HG02642 (cell line): Measurements from ENCODE around the gene FAM83D.

Source experiments
- ATAC-seq: cut with Tn5 transposase; IDR thresholded peaks from one replicate; pipeline ENCODE4 v1.9.1; 2021; ENCODE audit warnings: mild to moderate bottlenecking; ENCODE audit not compliant: unreplicated experiment, poor library complexity

Gene FAM83D

DNA sequence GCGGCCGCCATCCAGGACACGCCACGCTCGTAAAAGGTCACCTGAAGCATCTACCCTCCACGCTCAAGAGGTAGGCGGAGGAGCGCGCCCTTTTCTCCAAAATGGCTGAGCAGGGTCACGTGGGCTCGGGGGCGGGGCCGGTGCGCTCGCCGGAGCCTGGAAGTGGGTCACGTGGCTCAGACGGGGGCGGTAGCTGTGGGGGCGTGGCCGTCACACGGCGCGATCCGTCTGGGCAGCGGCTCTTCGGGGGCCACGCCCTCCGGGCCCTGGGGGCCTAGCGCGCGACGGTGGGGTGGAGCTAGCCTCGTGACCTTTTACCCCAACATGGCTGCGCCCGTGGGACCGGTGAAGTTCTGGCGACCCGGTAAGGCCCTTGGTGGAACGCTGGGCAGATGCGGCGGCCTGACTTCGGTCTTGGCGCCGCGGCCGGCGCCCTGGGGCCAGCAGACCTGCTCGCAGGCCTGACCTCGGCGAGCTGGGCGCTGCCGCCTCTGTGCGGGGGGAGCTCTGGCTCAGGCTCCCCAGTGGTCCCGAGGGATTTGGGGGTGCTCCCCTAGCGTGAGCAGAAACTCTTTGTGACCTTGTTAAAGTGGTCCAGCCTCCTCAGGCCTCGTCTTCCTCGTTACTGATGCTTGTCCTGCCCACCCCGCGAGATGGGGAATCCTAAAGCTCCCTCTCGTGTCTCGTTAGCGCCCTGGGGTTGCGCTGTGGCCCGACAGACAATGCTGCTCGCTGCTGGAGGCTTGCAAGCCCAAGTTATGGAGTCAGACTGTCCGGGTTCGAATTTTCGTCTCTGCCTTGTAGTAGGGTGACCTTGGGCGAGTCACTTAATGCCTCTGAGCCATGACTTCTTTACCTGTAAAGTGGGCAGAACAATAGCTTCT is 36.1 kb downstream of the FAM83D start, which contains the start of gene DHX35:
Gene DHX35, plus strand, starts transcription at position 301 of the 884 bp plus-strand sequence. Its CDS starts 24 bp downstream, at position 325.
- ATAC-seq: peak; percentile 98

DNA sequence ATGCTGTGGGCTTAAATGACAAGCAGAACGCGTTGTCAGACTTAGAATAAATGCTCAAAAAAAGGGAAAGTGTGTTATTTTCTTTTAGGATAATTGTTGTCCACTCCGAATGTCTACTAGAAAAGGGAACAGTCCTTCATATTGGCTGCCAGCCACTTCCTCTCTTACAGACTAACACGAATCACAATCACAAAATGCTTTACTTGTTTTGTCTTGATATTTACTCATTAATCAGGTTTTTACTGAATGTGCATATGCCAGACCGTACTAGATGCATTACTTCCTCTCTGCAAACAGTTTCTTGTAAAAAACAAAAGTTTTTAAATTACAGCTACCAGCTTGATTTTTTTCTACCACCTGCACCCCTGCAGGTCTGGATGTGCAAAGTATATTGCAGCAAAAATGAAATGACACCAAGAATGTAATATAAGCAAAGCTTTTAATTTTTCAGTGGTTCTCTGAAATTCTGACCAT is 36.7 kb downstream of the FAM83D start:
- ATAC-seq: no peak

DNA sequence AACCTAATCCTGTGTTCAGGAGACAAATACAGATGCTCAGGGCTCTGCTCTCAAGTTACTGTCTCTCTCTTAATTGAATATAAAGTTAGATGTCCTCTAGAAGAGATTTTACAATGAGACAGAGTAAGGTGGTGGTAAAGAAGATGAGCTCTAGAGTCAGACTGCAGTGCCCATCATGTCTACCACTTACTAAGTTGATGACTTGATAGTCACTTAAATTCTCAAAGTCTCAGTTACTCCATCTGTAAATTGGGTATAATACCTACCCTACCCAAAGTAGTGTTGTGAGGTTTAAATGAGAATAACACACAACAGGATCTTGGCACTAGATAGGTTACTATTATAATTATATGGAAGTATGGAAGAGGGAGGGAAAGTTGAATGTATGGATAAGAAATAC is 37.5 kb downstream of the FAM83D start:
- ATAC-seq: no peak

DNA sequence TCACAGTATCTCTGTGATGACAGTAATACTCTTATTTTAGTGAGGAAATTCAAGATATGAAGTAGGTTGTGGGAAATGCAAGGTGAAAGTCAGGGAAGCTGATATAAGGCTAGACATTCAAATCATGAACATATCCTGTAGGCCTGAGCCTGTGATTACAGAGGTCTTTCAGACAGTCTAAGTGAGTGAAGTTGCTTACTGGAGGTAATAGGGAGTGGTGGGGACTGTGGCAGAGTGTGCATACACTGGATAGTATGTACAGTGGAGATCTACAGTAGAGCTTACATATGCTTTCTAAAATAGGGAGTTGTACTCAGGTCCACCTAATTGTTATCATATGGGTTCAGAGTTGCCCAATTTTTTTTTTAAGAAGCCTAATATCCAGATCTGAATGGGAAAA is 39.0 kb downstream of the FAM83D start:
- no peak for ATAC-seq

DNA sequence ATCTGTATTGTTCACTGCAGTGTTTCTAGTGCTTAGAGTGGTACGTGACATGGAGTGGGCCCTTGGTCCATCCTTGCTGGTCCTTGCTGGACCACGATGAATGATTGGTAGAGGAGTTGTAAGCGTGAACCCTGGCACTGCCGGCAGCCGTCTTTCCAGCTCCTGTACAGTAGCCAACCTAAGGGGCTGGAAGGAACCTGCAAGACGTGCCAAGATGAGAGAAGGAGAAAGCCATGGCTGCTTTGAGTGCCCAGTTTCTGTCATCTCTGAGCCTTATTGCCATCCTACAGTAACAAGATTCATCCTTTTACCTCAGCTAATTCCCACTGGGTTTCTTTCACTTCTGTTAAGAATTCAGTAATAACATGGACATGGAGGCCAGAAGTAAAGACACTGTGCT is 41.9 kb downstream of the FAM83D start:
- no peak for ATAC-seq

DNA sequence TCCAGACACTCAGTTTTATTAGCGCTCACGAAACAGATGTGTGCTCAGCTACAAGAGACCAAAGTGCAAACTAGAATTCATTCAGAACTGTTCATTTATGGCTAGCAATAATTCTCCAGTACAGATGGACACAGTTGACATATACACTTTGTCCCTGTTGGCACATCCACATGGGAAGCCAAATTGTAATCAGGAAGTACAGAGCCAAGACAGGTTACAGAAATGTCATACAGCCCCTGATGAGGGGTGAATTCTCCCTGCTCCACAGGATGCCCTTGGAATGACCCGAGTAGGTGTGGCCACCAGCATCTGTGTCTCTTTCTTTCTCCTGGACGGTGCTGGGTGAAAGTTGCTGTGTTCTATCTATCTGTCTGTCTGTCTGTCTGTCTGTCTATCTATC is 43.5 kb downstream of the FAM83D start:
- ATAC-seq: no peak

DNA sequence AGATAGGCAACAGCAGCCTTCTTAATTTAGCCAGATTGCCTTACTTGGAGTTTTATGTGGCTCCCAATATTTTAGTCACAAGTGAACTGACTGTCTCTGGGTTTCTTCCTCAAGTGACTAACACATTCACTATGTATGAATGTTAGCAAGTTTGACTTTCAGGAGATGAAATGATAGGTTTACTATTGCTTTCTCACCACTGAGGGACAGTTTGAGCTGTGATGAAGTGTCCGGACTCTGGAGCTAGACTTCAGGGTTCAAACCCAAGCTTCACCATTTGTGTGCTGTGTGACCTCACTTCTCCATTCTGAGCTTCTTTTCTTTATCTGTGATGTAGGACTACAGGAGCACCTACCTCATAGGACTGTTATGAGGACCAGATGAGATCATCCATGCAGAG is 44.1 kb downstream of the FAM83D start:
- no peak for ATAC-seq

DNA sequence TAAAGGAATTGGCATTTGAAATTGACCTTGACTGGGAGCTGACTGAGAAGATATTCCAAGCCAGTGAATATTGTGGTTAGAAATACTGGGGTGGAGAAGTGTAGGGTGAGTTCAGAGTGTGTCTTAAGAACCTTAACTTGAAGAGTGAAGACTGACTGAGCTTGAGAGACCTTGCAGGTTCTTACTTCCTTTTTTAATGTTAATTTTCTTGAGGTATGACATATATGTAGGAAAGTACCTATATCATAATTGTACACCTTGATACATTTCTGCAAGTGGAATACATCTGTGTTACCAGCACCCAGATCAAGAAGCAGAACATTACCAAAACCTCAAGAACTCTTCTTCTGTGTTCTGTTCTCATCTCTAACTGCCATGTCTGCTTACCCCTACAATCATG is 46.9 kb downstream of the FAM83D start:
- no peak for ATAC-seq

DNA sequence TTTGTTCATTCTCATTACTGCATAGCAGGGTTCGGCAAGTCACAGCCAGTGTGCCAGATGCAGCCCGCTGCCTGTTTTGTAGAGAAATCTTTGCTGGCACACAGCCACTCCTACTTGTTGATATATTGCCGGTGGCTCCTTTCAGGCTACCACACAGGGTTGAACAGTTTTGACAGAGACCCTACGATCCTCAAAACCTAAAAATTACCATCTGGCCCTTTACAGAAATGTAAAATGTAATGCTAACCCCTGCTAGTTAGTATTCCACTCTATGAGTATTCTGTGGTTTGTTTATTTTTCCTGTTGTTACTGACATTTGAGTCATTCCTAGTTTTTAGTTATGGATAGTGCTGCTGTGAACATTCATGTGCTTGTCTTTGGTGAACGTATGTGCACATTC is 47.4 kb downstream of the FAM83D start:
- no peak for ATAC-seq

DNA sequence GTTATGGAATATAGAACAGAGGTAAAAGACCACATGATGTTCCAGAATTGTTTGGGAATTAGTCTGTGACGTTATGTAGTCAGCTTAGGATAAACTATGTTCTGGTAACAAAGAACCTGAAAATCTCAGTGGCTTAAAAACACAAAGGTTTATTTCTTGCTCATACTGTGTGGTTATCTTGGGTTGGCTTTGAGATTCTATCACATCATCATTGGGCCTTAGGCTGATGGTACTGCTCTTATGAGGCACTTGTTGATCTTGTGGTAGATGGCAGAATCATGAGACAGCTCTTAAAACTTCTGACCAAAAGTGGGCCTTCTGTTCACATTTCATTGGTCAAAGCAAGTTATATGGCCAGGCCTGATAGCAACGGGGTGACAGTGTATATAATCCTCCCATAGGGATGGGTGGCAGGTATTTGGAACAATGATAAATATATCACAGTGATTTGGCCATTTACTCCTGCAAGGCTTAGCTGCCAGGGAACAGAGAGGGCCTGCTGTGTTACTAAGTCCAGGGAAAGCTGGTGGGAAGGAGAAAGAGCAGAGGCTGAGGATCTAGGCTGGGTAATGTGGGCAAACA is 49.4 kb downstream of the FAM83D start:
- no peak for ATAC-seq

DNA sequence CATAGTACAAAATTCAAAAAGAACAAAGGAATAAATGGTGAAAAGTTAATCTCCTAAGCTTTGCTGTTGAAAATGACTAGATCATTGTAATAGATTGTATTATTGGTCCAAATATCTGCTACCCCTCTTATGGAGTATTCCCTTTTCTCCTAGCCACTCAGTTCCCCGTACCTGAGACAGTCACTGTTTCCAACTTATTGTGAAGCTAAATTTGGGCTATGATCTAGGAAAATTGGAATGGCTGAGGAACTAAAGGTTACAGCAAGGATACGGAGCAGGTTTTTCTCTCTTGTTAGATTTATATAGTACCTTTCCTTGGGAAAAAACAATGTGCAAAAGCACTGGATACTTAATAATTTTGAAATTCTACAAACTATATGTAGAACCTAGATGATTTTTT is 53.2 kb downstream of the FAM83D start:
- ATAC-seq: no peak

DNA sequence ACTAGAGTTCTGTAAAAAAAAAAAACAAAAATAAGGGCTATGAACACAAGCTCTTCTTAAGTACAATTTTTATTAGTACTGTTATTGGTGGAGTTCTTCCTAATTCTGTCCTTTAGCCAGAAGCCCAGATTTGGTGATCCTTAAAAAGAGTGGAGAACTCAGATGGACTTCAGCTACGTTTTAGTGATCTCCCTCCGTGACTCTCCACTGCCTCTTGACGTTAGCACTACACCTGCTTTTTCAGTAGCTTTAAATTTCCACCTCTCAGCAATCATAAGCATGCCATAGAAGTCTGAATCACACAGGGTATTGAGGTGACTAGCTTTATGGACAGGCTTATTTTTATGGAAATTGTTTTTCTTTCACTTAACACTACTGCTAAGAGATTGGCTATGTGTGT is 53.6 kb downstream of the FAM83D start:
- no peak for ATAC-seq

DNA sequence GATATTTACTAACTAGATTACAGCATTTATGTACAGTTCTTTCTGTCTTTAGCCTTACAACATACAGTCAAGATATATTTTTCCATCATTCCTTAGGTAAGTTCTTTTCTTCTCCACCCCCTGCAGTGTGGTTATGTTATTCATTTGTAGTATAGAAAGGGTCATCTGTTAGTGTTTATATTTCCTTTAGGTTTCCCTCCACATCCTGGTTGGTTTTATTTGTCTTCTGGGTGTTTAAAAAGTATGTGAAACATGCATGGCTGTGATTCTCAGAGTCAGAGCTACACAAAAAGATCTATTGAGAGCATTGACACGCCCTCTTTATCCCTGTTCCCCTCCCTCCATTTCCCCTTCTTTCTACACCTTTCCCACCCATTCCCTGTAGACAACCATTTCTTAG is 56.1 kb downstream of the FAM83D start:
- no peak for ATAC-seq

DNA sequence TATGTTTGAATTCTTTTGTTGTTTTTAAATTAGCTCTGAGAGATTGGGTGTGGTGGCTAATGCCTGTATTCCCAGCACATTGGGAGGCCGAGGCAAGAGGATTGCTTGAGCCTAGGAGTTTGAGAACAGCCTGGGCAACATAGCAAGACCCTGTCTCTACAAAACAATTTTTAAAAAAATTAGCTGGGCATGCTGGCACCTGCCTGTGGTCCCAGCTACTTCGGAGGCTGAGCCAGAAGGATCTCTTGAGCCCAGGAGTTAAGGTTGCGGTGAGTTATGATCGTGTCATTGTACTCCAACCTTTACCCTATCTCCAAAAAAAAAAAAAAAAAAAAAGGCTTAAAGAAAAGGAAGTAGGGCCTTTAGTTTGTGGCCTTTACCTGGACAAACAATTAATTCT is 58.8 kb downstream of the FAM83D start:
- no peak for ATAC-seq

DNA sequence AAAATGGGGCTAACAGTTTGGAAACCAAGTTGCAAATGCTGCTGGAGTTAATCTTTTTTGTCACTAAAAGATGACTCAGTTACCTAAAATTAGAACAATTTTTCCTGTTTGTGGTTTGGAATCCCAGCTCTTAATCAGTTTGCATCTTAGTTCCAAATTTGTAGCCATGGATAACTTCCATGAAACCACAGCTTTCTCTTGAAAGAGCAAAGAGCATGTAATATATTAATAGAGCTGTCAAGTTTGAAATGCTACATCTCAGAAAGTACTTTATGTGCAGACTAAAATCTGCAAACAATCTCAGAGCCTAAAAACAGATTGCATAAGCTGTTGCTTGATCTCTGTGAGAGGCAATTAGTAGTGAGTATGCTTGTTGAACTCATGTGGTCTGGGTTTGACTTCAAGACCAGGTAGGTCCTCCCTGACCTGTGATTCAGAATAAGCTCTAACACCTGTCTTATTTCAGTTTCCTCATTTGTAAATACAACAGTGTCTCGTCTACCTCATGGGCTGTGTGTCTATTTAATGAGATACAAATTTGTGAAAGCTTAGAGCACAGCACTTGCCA is 59.5 kb downstream of the FAM83D start:
- no peak for ATAC-seq

DNA sequence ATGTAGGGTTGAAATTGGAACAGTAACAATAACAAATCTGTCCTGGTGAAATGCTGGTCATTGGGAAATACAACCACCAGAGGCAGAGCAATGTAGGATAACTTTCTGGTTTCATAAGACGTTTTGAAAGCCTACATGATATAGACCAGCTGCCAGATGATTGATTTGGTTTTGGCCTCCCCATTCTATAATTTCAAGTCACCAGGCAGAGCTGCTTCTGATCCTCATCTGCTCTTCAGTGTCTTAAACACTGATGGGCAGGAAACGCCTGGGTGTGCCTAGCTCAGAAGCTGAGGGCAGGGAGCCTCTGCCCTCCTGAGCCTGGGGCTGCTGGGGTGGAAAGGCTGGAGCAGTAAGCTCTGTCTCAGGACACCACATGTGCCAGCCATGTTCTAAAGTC is 60.4 kb downstream of the FAM83D start:
- ATAC-seq: no peak

DNA sequence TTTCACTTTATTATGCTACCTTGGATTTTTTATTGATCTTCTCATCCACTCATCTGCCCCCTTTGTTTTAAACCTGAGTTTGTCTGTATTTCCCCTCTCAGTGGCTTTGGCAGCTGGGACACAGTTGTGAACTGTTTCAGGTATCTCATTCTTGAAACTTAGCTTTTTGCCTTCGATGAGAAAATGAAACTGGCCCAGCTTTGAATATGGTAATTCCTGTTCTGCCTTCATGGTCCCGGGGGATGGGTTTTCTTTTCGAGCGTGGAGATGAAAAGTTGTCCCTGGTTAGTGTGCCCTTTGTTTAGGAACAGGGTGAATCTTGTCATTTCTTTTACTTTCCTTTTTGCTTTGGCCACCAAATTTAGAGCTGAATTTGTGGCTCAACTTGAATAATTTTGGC is 61.6 kb downstream of the FAM83D start:
- peak; percentile 78 for ATAC-seq

DNA sequence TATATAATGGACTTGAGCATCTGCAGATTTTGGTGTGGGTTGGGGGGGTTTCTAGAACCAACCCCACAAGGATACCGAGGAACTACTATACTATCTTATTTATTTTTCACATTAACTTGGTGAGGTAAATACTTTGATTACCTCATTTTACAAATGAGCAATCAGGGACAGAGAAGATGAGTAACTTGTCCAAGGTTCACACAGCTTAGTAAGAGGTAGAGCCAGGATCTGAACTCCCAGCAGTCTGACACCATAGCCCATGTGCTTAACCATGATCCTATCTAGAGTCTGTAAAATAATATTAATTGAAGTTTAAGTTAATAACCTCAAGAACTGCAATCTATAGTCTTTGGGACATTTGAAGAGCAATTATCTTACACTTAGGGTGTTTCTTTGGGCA is 64.5 kb downstream of the FAM83D start:
- ATAC-seq: no peak

DNA sequence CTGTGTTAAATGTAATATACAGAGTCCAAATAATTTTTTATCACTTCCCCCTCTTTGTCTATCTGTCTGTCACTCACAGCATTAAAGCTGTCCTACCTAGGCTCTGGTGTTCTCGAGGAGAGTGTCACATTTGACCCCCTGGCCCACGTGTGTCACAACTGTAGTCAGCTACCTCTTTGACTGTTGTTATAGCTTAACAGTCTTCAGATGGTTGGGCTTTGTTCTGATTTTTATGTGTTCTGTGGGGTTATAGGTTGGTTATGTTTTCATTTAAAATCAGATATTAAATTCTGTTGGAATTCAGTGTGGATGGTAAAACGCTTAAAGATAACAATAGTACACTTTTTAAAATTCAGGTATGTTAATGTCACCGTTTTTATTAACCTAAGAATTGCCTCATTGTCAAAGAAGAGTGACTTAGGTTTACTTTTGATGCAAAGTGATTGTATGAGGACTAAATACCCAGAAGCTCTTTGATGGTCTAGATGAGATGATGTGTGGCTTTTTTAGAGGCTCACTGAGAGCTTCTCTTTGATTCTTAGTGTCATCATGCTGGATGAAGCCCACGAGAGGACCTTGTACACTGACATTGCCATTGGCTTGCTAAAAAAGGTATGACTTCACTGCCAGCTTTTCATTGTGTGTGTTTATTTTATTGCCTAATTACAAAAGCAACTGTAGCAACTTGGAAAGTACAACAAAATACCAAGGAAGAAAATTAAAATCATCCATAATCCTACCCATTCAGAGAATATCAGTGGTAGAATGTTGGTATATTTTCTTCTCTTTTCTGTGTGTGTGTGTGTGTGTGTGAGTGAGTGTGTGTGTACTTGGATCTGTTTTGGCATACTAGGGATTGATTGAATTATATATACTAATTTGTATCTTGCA is 65.8 kb downstream of the FAM83D start:
- ATAC-seq: no peak

DNA sequence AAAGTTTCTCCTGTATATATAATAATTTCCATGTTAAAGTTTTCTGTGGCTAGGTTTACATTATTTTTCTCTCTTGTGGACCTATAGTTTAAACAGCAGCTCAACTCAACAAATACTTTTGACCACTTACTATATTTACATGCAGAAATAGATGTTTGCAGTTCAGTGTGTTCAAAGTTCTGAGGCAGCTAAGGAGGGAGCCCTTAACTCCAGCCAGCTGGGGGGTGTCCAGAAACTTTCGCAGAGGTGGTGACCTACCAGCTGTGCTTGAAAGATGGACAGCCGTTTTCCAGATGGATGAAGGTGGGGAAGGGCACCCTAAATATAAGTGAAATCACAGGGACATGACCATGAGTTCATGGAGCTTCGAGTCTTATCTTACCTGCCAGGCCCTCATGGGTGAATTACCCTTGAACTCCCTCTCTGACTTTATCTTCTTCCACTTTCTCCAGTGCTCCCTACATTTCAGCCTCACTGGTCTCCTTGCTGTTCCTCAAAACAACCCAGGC is 69.4 kb downstream of the FAM83D start:
- no peak for ATAC-seq
